Natural killer cell (primary cell): ENCODE measurements around the gene RALGDS. TPM values are rescaled to one million over a fixed set of nuclear protein-coding genes. Genes with fewer than 3 reads are reported as not detected.

ENCODE experiments used
- ATAC-seq, 3 donors: fragments of 150-1000 bp in 2 of 3; fragments of 200-7000 bp in 1 of 3; cut with Tn5 transposase; 1 replicate in 1 of 3; 2 replicates in 2 of 3; pipeline ENCODE4 v1.10.0; 2021; ENCODE audit warnings: mild to moderate bottlenecking in 2 of 3, moderate library complexity in 2 of 3
- DNase-seq, 2 donors: peaks; one replicate each; pipeline versions ENCODE4 v3.0.0 to v3.0.0-alpha.2; 2013 to 2021; ENCODE audit warnings: mixed read lengths in 1 of 2
- H3K27ac ChIP-seq: one replicate; pipeline ENCODE4 v1.5.1; 2013; ENCODE audit warnings: mild to moderate bottlenecking, low read length
- H3K27me3 ChIP-seq: one replicate; pipeline ENCODE4 v1.6.1; 2013; ENCODE audit warnings: low read length; ENCODE audit not compliant: control insufficient read depth, insufficient read depth
- H3K36me3 ChIP-seq: one replicate; pipeline ENCODE4 v1.6.1; 2013; ENCODE audit warnings: low read length; ENCODE audit not compliant: control insufficient read depth, insufficient read depth
- H3K4me1 ChIP-seq: one replicate; pipeline ENCODE4 v1.6.1; 2013; ENCODE audit warnings: low read length; ENCODE audit not compliant: control insufficient read depth, insufficient read depth
- H3K4me3 ChIP-seq: one replicate; pipeline ENCODE4 v1.5.1; 2013; ENCODE audit warnings: low read length
- H3K9me3 ChIP-seq: one replicate; pipeline ENCODE4 v1.6.1; 2013; ENCODE audit warnings: low read length; ENCODE audit not compliant: control insufficient read depth, insufficient read depth
- H3K27ac Mint-ChIP-seq, 2 donors: one replicate each; pipeline ENCODE4 v1.8.0; 2022; ENCODE audit warnings: mild to moderate bottlenecking in 2 of 2, mixed read lengths in 2 of 2, moderate library complexity in 1 of 2
- H3K27me3 Mint-ChIP-seq, 2 donors: one replicate each; pipeline ENCODE4 v1.8.0; 2022; ENCODE audit warnings: low read depth in 2 of 2, mixed read lengths in 2 of 2
- H3K36me3 Mint-ChIP-seq: one replicate; pipeline ENCODE4 v1.8.0; 2022; ENCODE audit warnings: mixed read lengths
- H3K4me1 Mint-ChIP-seq, 2 donors: one replicate each; pipeline ENCODE4 v1.8.0; 2022; ENCODE audit warnings: mixed read lengths in 2 of 2
- H3K4me3 Mint-ChIP-seq: one replicate; pipeline ENCODE4 v1.8.0; 2022; ENCODE audit warnings: mild to moderate bottlenecking, moderate library complexity, mixed read lengths
- H3K9me3 Mint-ChIP-seq, 2 donors: one replicate each; pipeline ENCODE4 v1.8.0; 2022; ENCODE audit warnings: mixed read lengths in 2 of 2
- whole genome bisulfite sequencing: methylation state at CpG from one replicate; pipeline ENCODE4 v1.1.7; 2013; ENCODE audit warnings: missing lambda C conversion rate; ENCODE audit not compliant: insufficient coverage; 5-methylcytosine and 5-hydroxymethylcytosine counted together
- intact Hi-C: fragments of 100-400 bp; cut with micrococcal nuclease; formaldehyde crosslinking; loops from one replicate; pipeline ENCODE4 v1.14.2; 2022
- total RNA-seq, 4 donors: library from RNA; stranded (reverse); fragments of 120-200 nt in 1 of 4; gene quantifications; one replicate each; pipeline versions ENCODE4 v1.2.3 to v1.2.4, GENCODE V29; 2013 to 2022
- TF ChIP-seq, protein P1 (sequence below): fragments of 200-600 bp; IDR thresholded peaks from one replicate; pipeline ENCODE4 v1.8.0; 2022; ENCODE audit warnings: antibody characterized with exemption

RALGDS gene
- total RNA-seq, 3 donors from 2014 or later (not counting 1 experiment from before 2014, with no cell fraction given): 206 to 250 (median 208) TPM

DNA sequence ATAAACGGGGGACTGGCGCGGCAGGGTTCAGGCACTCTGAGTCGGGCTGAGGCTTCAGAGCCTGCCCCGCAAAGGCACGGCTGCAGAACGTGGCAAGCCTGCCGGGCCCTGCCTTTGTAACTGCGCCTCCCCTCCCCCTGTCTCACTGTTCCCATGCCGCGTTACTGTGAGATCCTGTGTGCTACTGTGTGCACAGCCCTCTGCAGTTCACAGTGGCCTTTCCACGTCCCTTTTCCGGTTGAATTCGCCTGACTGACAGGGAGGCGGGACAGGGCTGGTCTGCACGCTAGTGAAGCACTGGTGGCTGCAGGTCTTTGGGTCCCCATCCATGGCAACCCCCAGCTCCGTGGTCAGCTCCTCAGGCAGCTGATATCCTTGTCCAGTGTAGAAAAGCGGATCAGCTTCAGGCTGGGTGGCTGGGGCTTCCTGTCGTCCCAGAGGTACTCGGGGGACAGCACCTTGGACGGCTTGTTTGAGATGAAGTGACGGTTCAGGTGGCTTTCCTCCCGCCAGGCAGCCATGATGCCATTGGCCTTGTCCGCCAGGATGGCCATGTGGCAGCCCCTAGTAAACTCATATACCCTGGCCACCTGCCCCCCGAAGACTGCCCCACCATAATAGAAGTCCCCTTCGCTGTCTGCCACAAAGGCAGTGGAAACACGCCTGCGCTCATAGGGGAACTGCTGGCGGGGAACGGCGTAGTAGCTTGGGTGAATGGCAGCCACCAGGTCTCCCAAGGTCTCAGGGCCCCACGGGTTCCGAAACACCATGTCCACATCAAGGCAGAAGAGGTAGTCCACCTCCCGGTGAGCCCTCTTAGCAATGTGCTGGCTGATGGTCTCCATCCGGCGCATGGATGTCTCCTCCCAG is 32.4 kb upstream of the RALGDS start:
- H3K9me3 ChIP-seq: no peaks in the 10 kb centered on the region
- no peak overlapping the region for H3K4me3 Mint-ChIP-seq
- no peak overlapping the region for H3K27ac Mint-ChIP-seq
- 86% methylated on average over 36 of the region's 36 CpGs for WGBS
- H3K27me3 Mint-ChIP-seq: peaks cover 0 to 9% of the 10 kb centered on the region in 2 donors
- intact Hi-C loops: no loop called here
- no peaks in the 10 kb centered on the region for H3K9me3 Mint-ChIP-seq
- H3K4me1 ChIP-seq: peaks cover 11% of the 10 kb centered on the region
- no peak for ATAC-seq
- H3K27ac ChIP-seq: no peak overlapping the region
- H3K4me1 Mint-ChIP-seq: peaks cover 2 to 11% of the 10 kb centered on the region in 2 donors
- no peak overlapping the region for H3K4me3 ChIP-seq
- H3K27me3 ChIP-seq: no peaks in the 10 kb centered on the region
- no peaks in the 10 kb centered on the region for H3K36me3 ChIP-seq
- TF ChIP-seq, protein P1, sequence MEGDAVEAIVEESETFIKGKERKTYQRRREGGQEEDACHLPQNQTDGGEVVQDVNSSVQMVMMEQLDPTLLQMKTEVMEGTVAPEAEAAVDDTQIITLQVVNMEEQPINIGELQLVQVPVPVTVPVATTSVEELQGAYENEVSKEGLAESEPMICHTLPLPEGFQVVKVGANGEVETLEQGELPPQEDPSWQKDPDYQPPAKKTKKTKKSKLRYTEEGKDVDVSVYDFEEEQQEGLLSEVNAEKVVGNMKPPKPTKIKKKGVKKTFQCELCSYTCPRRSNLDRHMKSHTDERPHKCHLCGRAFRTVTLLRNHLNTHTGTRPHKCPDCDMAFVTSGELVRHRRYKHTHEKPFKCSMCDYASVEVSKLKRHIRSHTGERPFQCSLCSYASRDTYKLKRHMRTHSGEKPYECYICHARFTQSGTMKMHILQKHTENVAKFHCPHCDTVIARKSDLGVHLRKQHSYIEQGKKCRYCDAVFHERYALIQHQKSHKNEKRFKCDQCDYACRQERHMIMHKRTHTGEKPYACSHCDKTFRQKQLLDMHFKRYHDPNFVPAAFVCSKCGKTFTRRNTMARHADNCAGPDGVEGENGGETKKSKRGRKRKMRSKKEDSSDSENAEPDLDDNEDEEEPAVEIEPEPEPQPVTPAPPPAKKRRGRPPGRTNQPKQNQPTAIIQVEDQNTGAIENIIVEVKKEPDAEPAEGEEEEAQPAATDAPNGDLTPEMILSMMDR: no peak
- no peaks in the 10 kb centered on the region for H3K36me3 Mint-ChIP-seq
- DNase-seq: no peak

- TF ChIP-seq, protein P1: no peak
- no peaks in the 10 kb centered on the region for H3K36me3 Mint-ChIP-seq
- Histone ChIP-seq H3K9me3 (no peaks in the 10 kb centered on the region), H3K36me3 (no peaks in the 10 kb centered on the region), H3K4me1 (peaks cover 27% of the 10 kb centered on the region), H3K27me3 (no peaks in the 10 kb centered on the region), H3K27ac (no peak overlapping the region), H3K4me3 (no peak overlapping the region)
- peaks cover 0 to 4% of the 10 kb centered on the region in 2 donors for H3K27me3 Mint-ChIP-seq
- peak overlapping the region in 1 of 2 donors; percentile 58 for H3K27ac Mint-ChIP-seq
- ATAC-seq (no peak), DNase-seq (no peak)
- WGBS: 91% methylated on average over 14 of the region's 14 CpGs
- H3K4me3 Mint-ChIP-seq: peak overlapping the region; percentile 6
- no peaks in the 10 kb centered on the region for H3K9me3 Mint-ChIP-seq
- intact Hi-C loops: no loop called here
- H3K4me1 Mint-ChIP-seq: peaks cover 13 to 26% of the 10 kb centered on the region in 2 donors
Measured at GRCh38 chr9:133151601-133152525, 30.8 kb upstream of the RALGDS start.

GRCh38 chr9:133151041-133151440 is 30.0 kb upstream of the RALGDS start:
- Mint-ChIP-seq H3K36me3 (no peaks in the 10 kb centered on the region), H3K4me1 (peaks cover 13 to 26% of the 10 kb centered on the region in 2 donors), H3K27me3 (peaks cover 0 to 4% of the 10 kb centered on the region in 2 donors), H3K4me3 (peak overlapping the region; percentile 47), H3K9me3 (no peaks in the 10 kb centered on the region), H3K27ac (peak overlapping the region; percentile 30 to 58)
- ATAC-seq (no peak), DNase-seq (no peak)
- WGBS: 96% methylated on average over 6 of the region's 6 CpGs
- TF ChIP-seq, protein P1: no peak
- intact Hi-C loops: no loop called here
- H3K4me3 ChIP-seq: no peak overlapping the region
- no peak overlapping the region for H3K27ac ChIP-seq
- H3K36me3 ChIP-seq: no peaks in the 10 kb centered on the region
- peaks cover 33% of the 10 kb centered on the region for H3K4me1 ChIP-seq
- no peaks in the 10 kb centered on the region for H3K27me3 ChIP-seq
- no peaks in the 10 kb centered on the region for H3K9me3 ChIP-seq
